Measurements from ENCODE around the gene IER2. TPM values are rescaled to one million over a fixed set of nuclear protein-coding genes. Genes with fewer than 3 reads are reported as not detected.
A peak's percentile ranks its signal among the peaks of the same experiment; 100 is the strongest.

The IER2 gene
- total and polyA plus RNA-seq, 9 of the 15 experiments (the other 6 are each of a cell fraction or from before 2014, with no cell fraction given): 4.5 to 205 (median 23.7) TPM

- TF ChIP-seq ZNF318 (IDR thresholded peaks at IDR 0.05; ENCODE audit: borderline replicate concordance in 1 of 2, low read depth in 1 of 2) (peak in 1 of 2 experiments; percentile 71; a peak in 1 of 4 replicates), POLR2H (tag; IDR thresholded peaks at IDR 0.05; ENCODE audit: low read depth) (0 out of 2 replicates have a peak, but pooled peaks have one; percentile 32), LEF1 (IDR thresholded peaks at IDR 0.05) (peak; percentile 54; the same call in 1 of the 2 replicates), ZNF76 (CRISPR knock-in tag; IDR thresholded peaks at IDR 0.05; ENCODE audit: borderline replicate concordance) (no peak), SREBF1 (IDR thresholded peaks at IDR 0.05; ENCODE audit: borderline replicate concordance, low read depth, low read length) (no peak), BRD4 (IDR thresholded peaks at IDR 0.05) (no peak), STAG1 (CRISPR knock-in tag; IDR thresholded peaks at IDR 0.05; ENCODE audit: borderline replicate concordance) (no peak), U2AF2 (optimal IDR thresholded peaks at IDR 0.05; ENCODE audit: low read depth, low read length) (no peak), ARID3B (CRISPR knock-in tag; IDR thresholded peaks at IDR 0.05; ENCODE audit: borderline replicate concordance) (no peak), ZNF655 (CRISPR knock-in tag; IDR thresholded peaks at IDR 0.05) (no peak), CBX3 (IDR thresholded peaks at IDR 0.05; ENCODE audit: borderline replicate concordance in 1 of 2, low read length in 2 of 2) (peak in 1 of 2 experiments; percentile 50; a peak in 1 of 3 replicates), MTF1 (CRISPR knock-in tag; IDR thresholded peaks at IDR 0.05; ENCODE audit: borderline replicate concordance) (no peak), ZNF449 (CRISPR knock-in tag; IDR thresholded peaks at IDR 0.05) (no peak)
Measured at GRCh38 chr19:13116282-13117175, 33.7 kb upstream of the IER2 start, which contains the start of gene TRMT1 (continued).
